Measurements from ENCODE around the gene PSMD9.

DNA sequence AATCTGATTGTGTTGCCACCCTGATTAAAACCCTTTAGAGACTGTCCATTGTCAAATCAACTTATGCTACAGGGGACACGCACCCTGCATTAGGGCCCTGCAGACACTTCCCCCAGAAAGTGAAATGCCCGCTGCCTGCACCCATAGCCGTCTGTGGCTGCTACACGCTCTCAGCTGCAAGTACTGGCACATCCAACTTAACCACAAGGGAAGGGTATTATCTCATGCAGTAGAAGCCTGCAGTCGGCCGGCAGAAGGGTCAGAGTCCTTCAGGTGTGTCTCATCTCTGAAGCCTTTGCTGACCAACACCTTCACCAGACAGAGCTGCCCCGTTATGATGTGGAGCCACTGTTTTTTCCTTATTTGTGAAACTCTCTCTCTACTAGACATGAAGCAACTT is 50.6 kb downstream of the PSMD9 start:
- TF ChIP-seq EZH2 (IDR thresholded peaks at IDR 0.05) (no peak), CTCF (IDR thresholded peaks at IDR 0.05 in 2 of 3, conservative IDR thresholded peaks at IDR 0.05 in 1 of 3; ENCODE audit: borderline replicate concordance in 1 of 3, insufficient read depth in 1 of 3, low read depth in 2 of 3, low read length in 2 of 3) (no peak), ATF3 (IDR thresholded peaks at IDR 0.05) (no peak), POLR2A (IDR thresholded peaks at IDR 0.05; ENCODE audit: borderline replicate concordance, extremely low read depth, insufficient read depth, insufficient read length) (no peak), POLR2AphosphoS5 (IDR thresholded peaks at IDR 0.05; ENCODE audit: low read depth, low read length) (no peak), EZH2phosphoT487 (IDR thresholded peaks at IDR 0.05; ENCODE audit: borderline replicate concordance) (no peak), RAD21 (IDR thresholded peaks at IDR 0.05; ENCODE audit: low read depth) (no peak), MAX (IDR thresholded peaks at IDR 0.05) (no peak), YY1 (IDR thresholded peaks at IDR 0.05; ENCODE audit: extremely low read depth, insufficient replicate concordance, low read depth, low read length) (no peak), FOSL1 (IDR thresholded peaks at IDR 0.05; ENCODE audit: low read depth) (no peak)

Measured in HCT116 (cell line).